Measurements from ENCODE around the gene ZDHHC14. TPM values are rescaled to one million over a fixed set of nuclear protein-coding genes. Genes with fewer than 3 reads are reported as not detected.

The ZDHHC14 gene
- total RNA-seq, 1 donor = 7.9 TPM

DNA sequence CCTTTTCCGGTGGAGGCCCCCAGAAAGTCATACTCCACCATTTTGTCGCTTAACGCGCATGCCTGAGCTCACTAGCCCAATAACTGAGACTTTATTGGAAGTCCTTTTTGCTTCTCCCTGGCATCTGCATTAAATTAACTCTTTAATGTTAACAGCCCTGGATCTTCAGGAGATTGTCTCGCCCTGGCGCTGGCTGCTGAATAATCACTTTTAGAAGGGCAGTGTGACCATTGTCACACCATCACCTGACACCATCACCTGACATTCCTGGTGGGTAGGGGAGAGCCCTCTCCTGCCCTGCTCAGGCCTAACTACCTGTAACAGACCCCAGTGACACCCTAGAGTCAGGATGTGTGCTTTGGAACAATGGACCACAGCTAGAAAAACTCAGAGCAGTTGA is 326.6 kb downstream of the ZDHHC14 start:
- H3K4me3 ChIP-seq (ENCODE audit: low read depth, low read length) = no peak overlapping the region
- no peak for TF ChIP-seq CTCF (IDR thresholded peaks at IDR 0.05; ENCODE audit: insufficient read depth, low read length)
- no peak for DNase-seq (ENCODE audit: low read depth)

DNA sequence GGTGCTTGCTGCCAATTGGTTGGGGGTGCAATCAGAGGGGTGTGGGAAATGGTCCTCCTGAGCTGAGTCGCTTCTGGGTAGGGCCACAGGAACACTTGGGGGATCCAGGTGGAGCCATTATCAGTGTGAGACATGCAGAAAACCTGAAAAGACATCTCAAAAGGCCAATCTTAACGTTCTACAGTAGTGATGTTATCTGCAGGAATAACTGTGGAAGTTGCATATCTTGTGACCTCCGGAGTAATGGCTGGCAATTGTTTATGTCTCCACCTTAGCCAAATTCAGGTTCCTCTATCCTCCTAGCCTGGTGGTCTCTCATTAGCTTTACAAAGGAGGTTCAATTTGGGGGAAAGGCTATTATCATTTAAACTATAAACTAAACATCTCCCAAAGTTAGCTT is 327.2 kb downstream of the ZDHHC14 start:
- TF ChIP-seq CTCF (IDR thresholded peaks at IDR 0.05; ENCODE audit: insufficient read depth, low read length) = no peak
- DNase-seq (ENCODE audit: low read depth) = no peak
- H3K4me3 ChIP-seq (ENCODE audit: low read depth, low read length) = no peak overlapping the region

- no peak overlapping the region for H3K4me3 ChIP-seq (ENCODE audit: low read depth, low read length)
- no peak for DNase-seq (ENCODE audit: low read depth)
- no peak for TF ChIP-seq CTCF (IDR thresholded peaks at IDR 0.05; ENCODE audit: insufficient read depth, low read length)
These were observed 327.9 kb downstream of the ZDHHC14 start for GRCh38 chr6:157708933-157709332.

DNA sequence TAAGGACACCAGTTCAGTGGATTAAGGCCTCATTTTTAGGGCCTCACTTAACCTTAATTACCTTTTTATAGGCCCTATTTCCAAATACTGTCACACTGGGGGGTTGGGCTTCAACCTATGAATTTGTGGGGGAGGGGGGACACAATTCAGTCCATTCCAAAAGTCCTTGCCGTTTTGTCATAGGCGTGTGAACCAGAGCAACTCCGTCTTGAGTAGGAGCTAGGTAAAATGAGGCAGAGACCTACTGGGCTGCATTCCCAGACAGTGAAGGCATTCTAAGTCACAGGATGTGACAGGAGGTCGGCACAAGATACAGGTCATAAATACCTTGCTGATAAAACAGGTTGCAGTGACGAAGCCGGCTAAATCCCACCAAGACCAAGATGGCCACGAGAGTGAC is 328.6 kb downstream of the ZDHHC14 start:
- DNase-seq (ENCODE audit: low read depth) = no peak
- no peak overlapping the region for H3K4me3 ChIP-seq (ENCODE audit: low read depth, low read length)
- no peak for TF ChIP-seq CTCF (IDR thresholded peaks at IDR 0.05; ENCODE audit: insufficient read depth, low read length)

DNA sequence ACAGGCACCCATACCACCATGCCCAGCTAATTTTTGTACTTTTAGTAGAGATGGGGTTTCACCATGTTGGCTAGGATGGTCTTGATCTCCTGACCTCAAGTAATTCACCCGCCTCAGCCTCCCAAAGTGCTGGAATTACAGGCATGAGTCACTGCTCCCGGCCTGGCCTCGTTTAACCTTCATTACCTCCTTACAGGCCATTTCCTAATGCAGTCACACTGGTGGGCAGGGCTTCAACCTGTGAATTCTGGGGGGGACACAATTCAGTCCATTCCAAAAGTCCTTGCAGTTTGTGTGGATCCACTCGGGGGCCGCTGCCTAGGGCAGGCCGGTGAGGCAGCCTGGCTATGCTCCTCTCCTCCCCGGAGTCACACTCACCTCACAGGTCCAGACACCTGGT is 329.6 kb downstream of the ZDHHC14 start:
- peak; percentile 19 for DNase-seq (ENCODE audit: low read depth)
- no peak for TF ChIP-seq CTCF (IDR thresholded peaks at IDR 0.05; ENCODE audit: insufficient read depth, low read length)

DNA sequence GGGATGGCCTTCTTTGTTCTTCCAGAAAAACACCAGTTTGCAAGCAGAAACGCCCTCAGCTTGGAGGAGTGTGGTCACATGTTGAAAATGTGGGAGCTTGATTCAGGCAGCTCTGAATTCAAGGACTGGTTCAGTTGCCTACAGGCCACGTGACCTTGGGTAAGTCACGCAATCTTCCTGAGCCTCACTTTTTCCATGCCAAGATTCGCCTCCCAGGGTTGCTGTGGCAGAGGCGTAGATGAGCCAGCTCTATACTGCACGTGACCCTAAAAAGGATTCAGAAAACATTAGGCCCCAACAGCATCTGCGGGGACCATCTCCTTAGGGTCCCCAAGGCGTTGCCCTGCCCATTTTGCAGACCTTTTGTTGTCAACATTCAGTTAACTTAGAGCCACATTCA is 330.1 kb downstream of the ZDHHC14 start:
- no peak overlapping the region for H3K4me3 ChIP-seq (ENCODE audit: low read depth, low read length)
- no peak for TF ChIP-seq CTCF (IDR thresholded peaks at IDR 0.05; ENCODE audit: insufficient read depth, low read length)
- DNase-seq (ENCODE audit: low read depth) = peak; percentile 8

More for the DNA sequence above, 329.6 kb downstream of the ZDHHC14 start:
- H3K4me3 ChIP-seq (ENCODE audit: low read depth, low read length) = no peak overlapping the region

- no peak for DNase-seq (ENCODE audit: low read depth)
- H3K4me3 ChIP-seq (ENCODE audit: low read depth, low read length) = no peak overlapping the region
- no peak for TF ChIP-seq CTCF (IDR thresholded peaks at IDR 0.05; ENCODE audit: insufficient read depth, low read length)
These were observed 331.8 kb downstream of the ZDHHC14 start for GRCh38 chr6:157712585-157713295.
